Placental pericyte (primary cell): ENCODE data around the gene NOB1. TPM values are rescaled to one million over a fixed set of nuclear protein-coding genes. Genes with fewer than 3 reads are reported as not detected.

Experiments used
- small RNA-seq: library from RNA; depleted of rRNA; stranded (forward); fragments of <200 nt; gene quantifications from one replicate; pipeline ENCODE3, GENCODE V24; 2012; ENCODE audit warnings: low replicate concordance
- total RNA-seq: library from RNA; depleted of rRNA; stranded (reverse); fragments of >200 nt; gene quantifications from 2 replicates; pipeline ENCODE4 v1.2.3, GENCODE V29; 2012

The NOB1 gene
- total RNA-seq, result 23.2 and 48.6 TPM in 2 replicates

GRCh38 chr16:69754469-69755310 is at the start of gene NOB1:
NOB1 (minus strand) TSS chr16:69754926; CDS start chr16:69754910, 16 bp downstream.

DNA sequence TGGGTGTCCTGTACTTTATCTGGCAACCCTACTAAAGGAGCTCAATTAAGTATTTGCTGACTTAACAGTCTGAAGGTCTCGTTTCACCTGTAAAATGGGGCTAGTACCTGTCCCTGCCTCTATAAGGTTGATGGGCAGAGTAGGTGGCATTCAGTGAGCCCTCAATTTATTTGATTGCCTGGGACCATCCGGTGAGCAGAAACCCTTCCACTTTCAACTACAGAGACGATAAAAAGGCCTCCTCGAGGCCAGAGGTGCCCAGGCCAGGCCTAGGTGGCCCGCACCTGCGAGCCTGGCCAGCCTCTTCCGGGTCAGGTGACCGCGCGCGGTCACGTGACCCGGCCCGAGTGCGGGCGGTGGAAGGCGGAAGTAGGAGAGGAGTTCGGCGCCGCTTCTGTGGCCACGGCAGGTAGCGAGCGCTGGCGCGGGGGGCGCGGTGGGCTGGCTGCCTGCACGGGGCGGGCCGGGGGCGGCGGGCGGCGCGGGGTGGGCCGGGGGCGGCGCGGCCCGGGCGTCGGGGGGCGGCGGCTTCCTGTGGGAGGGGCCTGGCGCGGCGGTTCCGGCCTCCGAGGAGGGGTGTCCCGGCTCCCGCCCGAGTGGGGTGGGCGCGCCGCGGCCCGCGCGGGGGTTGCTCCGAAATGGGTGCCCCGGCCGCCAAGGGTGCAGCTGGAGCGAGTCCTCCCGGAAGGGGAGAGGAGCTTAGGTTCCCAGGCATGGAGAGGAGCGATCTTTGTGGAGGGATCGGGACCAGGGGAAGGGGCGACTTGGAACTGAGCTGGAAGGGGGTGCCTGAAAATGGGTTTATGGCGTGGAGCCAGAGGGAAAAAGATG is 7.5 kb upstream of the NOB1 start, which contains the start of gene WWP2:
TSS of gene WWP2 (plus strand) at position 350 of the 831 bp plus-strand sequence. CDS start 24,679 bp downstream, outside the sequence.

DNA sequence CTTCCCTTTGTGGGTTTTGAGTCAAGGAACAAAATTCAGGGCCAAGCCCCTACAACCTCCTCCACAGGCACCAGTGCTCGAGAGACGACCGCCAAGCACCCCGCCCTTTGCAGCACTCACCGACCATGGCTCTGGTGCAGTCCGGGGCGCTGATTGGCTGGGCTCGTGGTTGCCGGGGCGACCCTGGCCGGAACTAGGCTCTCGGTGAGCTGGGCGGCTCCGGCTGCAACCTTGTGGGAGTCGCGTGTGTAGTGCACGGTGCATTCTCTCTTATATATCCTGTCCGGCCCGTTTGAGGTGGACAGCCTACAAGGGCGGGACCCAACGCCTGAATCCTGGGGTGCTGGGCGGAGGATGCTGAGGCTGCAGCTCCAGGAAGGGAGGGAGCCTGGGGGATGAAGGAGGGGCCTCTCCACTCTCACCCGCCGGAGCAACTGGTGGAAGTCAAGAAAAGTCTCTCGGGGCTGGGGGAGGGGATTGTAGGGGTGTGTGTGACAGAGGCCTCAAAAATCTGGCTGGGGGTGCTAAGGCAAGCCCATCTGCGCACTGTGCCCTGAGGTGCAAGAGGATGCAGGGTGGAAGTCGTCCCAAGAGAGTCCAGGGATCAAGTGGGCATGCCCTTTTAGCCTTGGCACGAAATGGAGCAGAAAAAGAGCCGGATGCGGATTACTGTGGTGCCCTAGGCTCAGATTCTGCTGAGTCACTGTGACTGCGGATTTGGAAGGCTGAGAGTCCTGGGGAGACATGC is 28.2 kb downstream of the NOB1 start, which contains the start of gene NQO1:
TSS of gene NQO1 (minus strand) at position 248 of the 748 bp plus-strand sequence. CDS start at position 127, 121 bp downstream.

Small RNA genes within 50 kb of the gene (small RNA-seq; reads per million reads assigned to genes)
- gene RF00091, result not detected

Other genes starting within 250 kb of the NOB1 start
- gene NFAT5, start 189.0 kb downstream of the NOB1 start, total RNA-seq, result 46.4 and 57.1 TPM in 2 replicates
- 301 and 517 TPM in 2 replicates for gene NQO1, start 28.4 kb downstream of the NOB1 start, total RNA-seq
- 30.0 and 39.8 TPM in 2 replicates for gene WWP2, start 7.4 kb upstream of the NOB1 start, total RNA-seq
- gene CLEC18A, start 196.4 kb upstream of the NOB1 start, total RNA-seq, result 0.14 and 0.66 TPM in 2 replicates